Thymus (tissue), 11 donors: ENCODE data around the gene PRAMEF2. TPM values are rescaled to one million over a fixed set of nuclear protein-coding genes. Genes with fewer than 3 reads are reported as not detected.
"Not testable (repeated sequence)": the region's sequence is repeated elsewhere in the genome, so short reads cannot be mapped to it uniquely, and the experiment has no call there.

Experiments
- DNase-seq, 9 donors: peaks; one replicate each; pipeline ENCODE4 v3.0.0-alpha.2; 2013; ENCODE audit warnings: low spot score in 9 of 9, low read depth in 6 of 9, missing footprints in 1 of 9
- H3K27ac ChIP-seq, 2 donors: one replicate each; pipeline ENCODE4 v1.5.1; 2013; ENCODE audit warnings: control low read depth in 1 of 2, low read depth in 1 of 2, low read length in 1 of 2, mild to moderate bottlenecking in 1 of 2, moderate library complexity in 1 of 2
- H3K27me3 ChIP-seq, 2 donors: one replicate each; pipeline ENCODE4 v1.5.1; 2013; ENCODE audit warnings: low read length in 1 of 2; ENCODE audit not compliant: control insufficient read depth in 2 of 2, insufficient read depth in 1 of 2
- H3K36me3 ChIP-seq, 2 donors: one replicate each; pipeline ENCODE4 v1.5.1; 2013; ENCODE audit warnings: low read length in 1 of 2, mild to moderate bottlenecking in 1 of 2, moderate library complexity in 1 of 2; ENCODE audit not compliant: control insufficient read depth in 2 of 2, insufficient read depth in 2 of 2
- H3K4me1 ChIP-seq, 2 donors: one replicate each; pipeline ENCODE4 v1.5.1; 2013; ENCODE audit warnings: low read length in 2 of 2; ENCODE audit not compliant: control insufficient read depth in 2 of 2, insufficient read depth in 2 of 2
- H3K4me3 ChIP-seq, 2 donors: one replicate each; pipeline ENCODE4 v1.5.1; 2013; ENCODE audit warnings: low read length in 2 of 2, control low read depth in 1 of 2, mild to moderate bottlenecking in 1 of 2
- H3K9me3 ChIP-seq, 2 donors: one replicate each; pipeline ENCODE4 v1.5.1; 2013; ENCODE audit warnings: low read length in 1 of 2, mild to moderate bottlenecking in 1 of 2; ENCODE audit not compliant: control insufficient read depth in 2 of 2, insufficient read depth in 1 of 2
- WGBS: extraction: QIAGEN DNeasy Blood & Tissue Kit; methylation state at CpG from one replicate; pipeline ENCODE4 v1.1.7; 2013; 5-methylcytosine and 5-hydroxymethylcytosine counted together
- polyA plus RNA-seq: library from polyadenylated mRNA; stranded (reverse); fragments of 200-250 nt; gene quantifications from one replicate; pipeline ENCODE4 v1.2.3, GENCODE V29; 2013
- total RNA-seq: library from RNA; stranded (reverse); fragments of 120-200 nt; gene quantifications from one replicate; pipeline ENCODE4 v1.2.4, GENCODE V29; 2013
- donor health status: healthy.

The PRAMEF2 gene
- total and polyA plus RNA-seq, 2 donors = 0.05 to 0.09 TPM

GRCh38 chr1:12863131-12863880 is 6.4 kb downstream of the PRAMEF2 start:
- not testable (repeated sequence) for H3K36me3 ChIP-seq, DNase-seq, H3K9me3 ChIP-seq, H3K4me1 ChIP-seq, H3K27ac ChIP-seq, H3K27me3 ChIP-seq, H3K4me3 ChIP-seq
- 84% methylated on average over 4 of the region's 7 CpGs for WGBS

- WGBS = 83% methylated on average over 3 of the region's 4 CpGs
- not testable (repeated sequence) for H3K4me3 ChIP-seq, H3K27me3 ChIP-seq, DNase-seq, H3K4me1 ChIP-seq, H3K36me3 ChIP-seq, H3K9me3 ChIP-seq, H3K27ac ChIP-seq
These were observed 21.6 kb downstream of the PRAMEF2 start for GRCh38 chr1:12878453-12878852.

GRCh38 chr1:12886101-12886500 is 29.2 kb downstream of the PRAMEF2 start, which contains the start of gene PRAMEF4:
Gene PRAMEF4 (minus strand): TSS chr1:12886201. CDS start chr1:12883394, 2,807 bp downstream.
- H3K27me3 ChIP-seq, H3K27ac ChIP-seq, H3K9me3 ChIP-seq, H3K4me3 ChIP-seq, H3K36me3 ChIP-seq, H3K4me1 ChIP-seq, DNase-seq: not testable (repeated sequence)
- 40% methylated on average over 3 of the region's 3 CpGs for WGBS

- not testable (repeated sequence) for H3K36me3 ChIP-seq, H3K9me3 ChIP-seq, H3K4me1 ChIP-seq, H3K27ac ChIP-seq, H3K27me3 ChIP-seq, DNase-seq, H3K4me3 ChIP-seq
- no CpG with 5 or more reads among the region's 1 CpG for WGBS
These were observed 41.3 kb downstream of the PRAMEF2 start, which contains the start of gene PRAMEF10 for GRCh38 chr1:12898170-12898569. Gene PRAMEF10 (minus strand): TSS chr1:12898270. CDS start chr1:12895847, 2,423 bp downstream.

- not testable (repeated sequence) for H3K4me3 ChIP-seq, H3K4me1 ChIP-seq, H3K27ac ChIP-seq, H3K36me3 ChIP-seq, H3K27me3 ChIP-seq, DNase-seq, H3K9me3 ChIP-seq
These were observed 42.3 kb downstream of the PRAMEF2 start for GRCh38 chr1:12899186-12899585.

GRCh38 chr1:12903793-12904572 is 47.1 kb downstream of the PRAMEF2 start:
- H3K9me3 ChIP-seq, H3K27ac ChIP-seq, H3K27me3 ChIP-seq, H3K36me3 ChIP-seq, H3K4me3 ChIP-seq, DNase-seq, H3K4me1 ChIP-seq: not testable (repeated sequence)
- WGBS = 89% methylated on average over 4 of the region's 5 CpGs

Other genes with a start within 250 kb of the PRAMEF2 start
- 20.5 TPM for gene DHRS3, start 238.9 kb upstream of the PRAMEF2 start, total RNA-seq
- gene DHRS3, start 238.9 kb upstream of the PRAMEF2 start, polyA plus RNA-seq = 56.8 TPM
- not detected for gene AADACL4, start 213.0 kb upstream of the PRAMEF2 start, total RNA-seq
- gene AADACL4, start 213.0 kb upstream of the PRAMEF2 start, polyA plus RNA-seq = 0.05 TPM
- gene AADACL3, start 141.0 kb upstream of the PRAMEF2 start, total RNA-seq = 0.05 TPM
- gene AADACL3, start 141.0 kb upstream of the PRAMEF2 start, polyA plus RNA-seq = 0.07 TPM
- not detected for gene CFAP107, start 110.9 kb upstream of the PRAMEF2 start, total RNA-seq
- gene CFAP107, start 110.9 kb upstream of the PRAMEF2 start, polyA plus RNA-seq = 0.16 TPM
- 0.05 TPM for gene PRAMEF12, start 83.3 kb upstream of the PRAMEF2 start, total RNA-seq
- 0.50 TPM for gene PRAMEF12, start 83.3 kb upstream of the PRAMEF2 start, polyA plus RNA-seq
- 0.05 TPM for gene PRAMEF1, start 65.7 kb upstream of the PRAMEF2 start, total RNA-seq
- gene PRAMEF1, start 65.7 kb upstream of the PRAMEF2 start, polyA plus RNA-seq = 0.11 TPM
- not detected for gene PRAMEF11, start 25.7 kb upstream of the PRAMEF2 start, total RNA-seq
- 0.05 TPM for gene PRAMEF11, start 25.7 kb upstream of the PRAMEF2 start, polyA plus RNA-seq
- not detected for gene HNRNPCL1, start 8.4 kb upstream of the PRAMEF2 start, total RNA-seq
- not detected for gene HNRNPCL1, start 8.4 kb upstream of the PRAMEF2 start, polyA plus RNA-seq
- not detected for gene PRAMEF4, start 29.1 kb downstream of the PRAMEF2 start, total RNA-seq
- 0.05 TPM for gene PRAMEF4, start 29.1 kb downstream of the PRAMEF2 start, polyA plus RNA-seq
- gene PRAMEF10, start 41.2 kb downstream of the PRAMEF2 start, total RNA-seq = not detected
- 0.07 TPM for gene PRAMEF10, start 41.2 kb downstream of the PRAMEF2 start, polyA plus RNA-seq
- gene PRAMEF7, start 59.5 kb downstream of the PRAMEF2 start, total RNA-seq = not detected
- gene PRAMEF7, start 59.5 kb downstream of the PRAMEF2 start, polyA plus RNA-seq = 0.23 TPM
- 0.09 TPM for gene PRAMEF6, start 90.5 kb downstream of the PRAMEF2 start, total RNA-seq
- 0.21 TPM for gene PRAMEF6, start 90.5 kb downstream of the PRAMEF2 start, polyA plus RNA-seq
- not detected for gene PRAMEF27, start 199.5 kb downstream of the PRAMEF2 start, total RNA-seq
- gene PRAMEF27, start 199.5 kb downstream of the PRAMEF2 start, polyA plus RNA-seq = 0.07 TPM
- gene HNRNPCL3, start 203.7 kb downstream of the PRAMEF2 start, total RNA-seq = 0.09 TPM
- gene HNRNPCL3, start 203.7 kb downstream of the PRAMEF2 start, polyA plus RNA-seq = 0.07 TPM
- 0.14 TPM for gene PRAMEF25, start 213.7 kb downstream of the PRAMEF2 start, total RNA-seq
- 0.21 TPM for gene PRAMEF25, start 213.7 kb downstream of the PRAMEF2 start, polyA plus RNA-seq